ENCODE measurements around the gene SELENOO.

The SELENOO gene

GRCh38 chr22:50185375-50186087 lies 15.3 kb upstream of the SELENOO start, which contains the start of gene TRABD:
Gene TRABD, plus strand, starts transcription at chr22:50185913. Its CDS starts 7,148 bp downstream, at chr22:50193061.
- peak; percentile 92 for DNase-seq (ENCODE audit: low spot score)

DNA sequence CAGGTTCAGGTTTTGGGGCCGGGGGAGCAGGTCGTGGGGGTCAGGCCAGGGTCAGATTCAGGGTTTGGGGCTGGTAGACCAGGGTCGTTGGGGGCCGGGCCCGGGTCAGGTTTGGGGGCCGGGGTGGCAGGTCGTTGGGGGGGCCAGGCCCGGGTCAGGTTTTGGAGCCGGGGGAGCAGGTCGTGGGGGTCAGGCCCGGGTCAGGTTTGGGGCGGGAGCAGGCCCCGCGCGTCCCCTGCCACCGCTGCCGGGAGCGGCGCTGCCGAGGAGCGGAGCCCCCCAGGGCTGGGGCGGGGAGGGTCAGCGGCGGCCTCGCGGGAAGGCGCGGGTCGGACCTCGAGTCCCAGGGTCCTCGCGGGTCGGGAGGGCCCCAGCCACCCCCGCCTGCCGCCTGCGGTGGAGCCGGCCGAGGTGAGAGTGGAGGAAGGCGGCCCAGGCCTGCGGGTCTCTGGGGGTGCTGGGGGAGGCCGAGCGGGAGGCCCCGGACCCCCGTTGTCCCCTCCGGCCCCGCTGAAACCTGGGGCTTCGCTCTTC lies 14.6 kb upstream of the SELENOO start:
- DNase-seq (ENCODE audit: low spot score): no peak

DNA sequence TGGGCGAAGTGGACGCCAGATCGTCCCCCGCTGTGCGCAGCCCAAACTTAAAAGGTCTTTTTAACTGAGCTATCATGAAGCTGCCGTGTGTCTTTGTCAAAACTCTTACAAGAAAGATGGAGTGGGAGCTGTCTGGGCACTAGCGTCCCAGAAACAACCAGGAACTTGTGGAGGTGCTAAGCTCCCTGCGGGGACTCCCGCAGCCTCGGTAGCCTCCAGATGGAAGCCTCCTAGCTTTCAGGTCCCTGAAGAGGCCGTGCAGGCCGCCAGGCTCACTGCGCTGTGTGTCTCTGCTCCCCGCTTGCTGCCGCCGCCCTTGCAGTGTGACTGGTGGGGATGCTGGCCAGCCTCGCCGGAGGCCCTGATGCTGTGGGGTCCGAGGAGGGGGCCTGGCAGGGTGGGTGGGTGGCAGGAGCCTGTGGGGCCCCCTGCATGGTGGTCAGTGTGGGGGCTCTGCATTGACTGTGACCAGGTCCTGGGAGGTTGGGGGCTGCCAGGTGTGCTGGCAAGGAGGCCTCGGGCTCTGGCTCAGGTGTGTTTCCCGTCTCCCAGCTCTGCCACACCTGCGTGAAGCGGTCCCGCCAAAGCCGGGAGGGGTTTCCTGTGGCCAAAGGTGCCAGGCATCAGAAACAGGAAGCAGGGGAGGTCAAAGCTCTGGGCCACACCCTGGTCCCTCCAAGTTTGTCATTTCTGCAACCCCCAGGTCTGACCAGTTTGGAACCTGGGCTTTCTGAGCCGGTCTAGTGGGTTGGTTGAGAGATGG lies 13.9 kb upstream of the SELENOO start:
- peak; percentile 42 for DNase-seq (ENCODE audit: low spot score)

GRCh38 chr22:50188356-50188755 lies 12.5 kb upstream of the SELENOO start:
- DNase-seq (ENCODE audit: low spot score): no peak

GRCh38 chr22:50189184-50189848 lies 11.5 kb upstream of the SELENOO start:
- no peak for DNase-seq (ENCODE audit: low spot score)

- DNase-seq (ENCODE audit: low spot score): no peak
Measured at GRCh38 chr22:50189849-50190181, 11.0 kb upstream of the SELENOO start.

- no peak for DNase-seq (ENCODE audit: low spot score)
Measured at GRCh38 chr22:50190182-50190940, 10.4 kb upstream of the SELENOO start.

DNA sequence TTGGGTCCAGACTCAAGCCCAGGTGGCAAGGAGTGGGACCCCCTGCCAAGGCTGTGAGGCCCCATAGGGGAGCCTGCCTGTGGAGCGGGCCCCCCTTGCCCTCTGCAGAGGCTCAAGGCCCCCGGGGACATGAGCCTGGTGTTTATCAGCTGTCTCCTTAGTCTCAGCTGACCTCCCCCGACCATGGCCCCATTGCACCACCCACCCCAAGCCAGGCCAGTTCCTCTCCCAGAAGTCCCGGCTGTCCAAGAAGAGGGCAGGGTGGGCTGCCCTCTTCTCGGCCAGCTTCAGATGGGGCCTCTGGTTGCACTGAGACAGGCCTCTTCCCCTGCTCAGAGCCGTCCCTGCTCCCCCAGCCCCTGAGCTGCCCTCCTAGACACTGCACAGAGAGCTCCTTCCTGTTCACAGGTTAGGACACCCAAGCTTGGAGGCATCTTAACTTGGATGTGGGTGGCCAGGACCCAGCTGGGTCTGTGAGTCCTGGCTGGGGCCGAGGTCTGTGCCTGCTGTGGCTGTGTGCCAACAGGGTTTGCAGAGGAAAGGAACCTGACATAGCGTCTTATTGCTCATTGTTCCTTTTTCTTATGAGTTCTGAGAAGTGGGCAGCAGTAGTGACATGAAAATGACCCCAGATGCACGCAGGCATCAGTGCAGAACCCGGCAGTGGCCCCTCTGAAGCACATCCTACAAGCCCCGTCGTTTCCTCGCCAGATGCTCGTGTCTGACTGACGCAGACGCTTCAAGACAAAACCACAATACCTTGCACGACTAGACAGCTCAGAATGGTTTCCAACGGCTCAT lies 9.7 kb upstream of the SELENOO start:
- no peak for DNase-seq (ENCODE audit: low spot score)

DNA sequence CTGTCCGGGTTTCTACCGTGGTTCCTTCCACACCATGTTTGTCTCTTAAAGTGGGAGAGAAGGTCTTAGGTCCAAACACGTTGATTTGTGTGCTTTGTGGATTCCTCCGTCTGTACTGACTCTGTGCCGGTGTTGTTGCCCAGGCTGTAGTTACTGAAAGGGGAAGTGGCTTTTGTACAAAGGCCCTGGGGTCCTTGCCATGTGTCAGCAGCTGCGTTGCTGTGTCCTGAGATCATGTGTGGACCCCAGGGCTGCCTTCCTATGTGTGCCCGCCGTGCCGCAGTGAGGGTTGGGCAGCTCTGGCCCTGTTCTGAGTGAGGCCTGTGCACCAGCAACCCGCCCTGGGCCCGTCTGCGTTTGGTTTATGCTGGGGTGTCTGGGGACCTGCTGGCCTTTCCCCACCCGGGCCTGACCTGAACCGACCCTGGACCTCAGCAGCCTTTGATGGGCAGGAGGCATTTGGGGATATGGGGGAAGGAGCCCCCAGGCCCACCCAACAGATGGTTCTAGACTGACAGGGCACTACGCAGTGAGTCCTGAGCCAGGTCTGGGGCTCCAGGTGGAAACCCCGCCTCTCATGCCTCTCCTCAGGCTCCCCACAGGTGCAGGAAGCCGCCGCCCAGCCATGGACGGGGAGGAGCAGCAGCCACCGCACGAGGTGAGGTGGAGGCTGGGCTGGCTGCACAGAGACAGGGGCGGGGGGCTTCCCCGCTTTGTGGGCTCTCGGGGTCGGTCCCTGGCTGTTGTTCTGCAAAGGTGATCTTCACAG lies 8.2 kb upstream of the SELENOO start:
- no peak for DNase-seq (ENCODE audit: low spot score)

- no peak for DNase-seq (ENCODE audit: low spot score)
Measured at GRCh38 chr22:50193621-50194020, 7.2 kb upstream of the SELENOO start.

DNA sequence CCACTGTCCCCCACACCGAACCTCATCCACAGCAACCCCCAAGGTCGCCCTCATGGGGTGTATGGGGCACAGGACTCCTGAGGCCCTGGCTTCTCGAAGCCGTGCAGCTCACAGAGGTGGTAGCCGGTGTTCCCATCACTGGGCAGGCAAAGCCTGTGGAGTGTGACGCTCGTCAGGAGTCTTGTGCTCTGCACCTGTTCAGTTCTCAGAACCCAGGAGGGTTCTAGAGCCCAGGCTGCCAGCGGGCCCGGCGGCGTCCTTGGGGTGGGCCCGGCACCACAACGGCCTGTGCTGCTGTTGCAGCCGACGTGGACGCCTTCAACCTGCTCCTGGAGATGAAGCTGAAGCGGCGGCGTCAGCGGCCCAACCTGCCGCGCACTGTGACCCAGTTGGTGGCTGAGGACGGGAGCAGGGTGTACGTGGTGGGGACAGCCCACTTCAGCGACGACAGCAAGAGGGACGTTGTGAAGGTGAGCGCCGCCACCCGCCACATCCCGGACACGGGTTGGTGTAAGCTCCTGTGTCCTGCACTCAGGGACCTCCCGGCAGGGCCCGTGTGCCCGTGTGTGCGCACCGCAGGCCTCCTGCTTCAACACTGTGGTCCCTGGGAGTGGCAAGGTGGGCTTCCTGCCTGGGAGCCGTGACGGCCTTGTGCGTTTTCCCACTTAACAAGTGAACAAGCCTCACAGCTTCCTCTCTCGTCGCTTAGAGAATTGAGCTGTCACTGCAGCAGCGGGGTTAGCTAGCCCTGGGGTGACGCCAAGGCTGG lies 6.6 kb upstream of the SELENOO start:
- DNase-seq (ENCODE audit: low spot score): no peak

GRCh38 chr22:50196256-50196655 lies 4.6 kb upstream of the SELENOO start:
- no peak for DNase-seq (ENCODE audit: low spot score)

DNA sequence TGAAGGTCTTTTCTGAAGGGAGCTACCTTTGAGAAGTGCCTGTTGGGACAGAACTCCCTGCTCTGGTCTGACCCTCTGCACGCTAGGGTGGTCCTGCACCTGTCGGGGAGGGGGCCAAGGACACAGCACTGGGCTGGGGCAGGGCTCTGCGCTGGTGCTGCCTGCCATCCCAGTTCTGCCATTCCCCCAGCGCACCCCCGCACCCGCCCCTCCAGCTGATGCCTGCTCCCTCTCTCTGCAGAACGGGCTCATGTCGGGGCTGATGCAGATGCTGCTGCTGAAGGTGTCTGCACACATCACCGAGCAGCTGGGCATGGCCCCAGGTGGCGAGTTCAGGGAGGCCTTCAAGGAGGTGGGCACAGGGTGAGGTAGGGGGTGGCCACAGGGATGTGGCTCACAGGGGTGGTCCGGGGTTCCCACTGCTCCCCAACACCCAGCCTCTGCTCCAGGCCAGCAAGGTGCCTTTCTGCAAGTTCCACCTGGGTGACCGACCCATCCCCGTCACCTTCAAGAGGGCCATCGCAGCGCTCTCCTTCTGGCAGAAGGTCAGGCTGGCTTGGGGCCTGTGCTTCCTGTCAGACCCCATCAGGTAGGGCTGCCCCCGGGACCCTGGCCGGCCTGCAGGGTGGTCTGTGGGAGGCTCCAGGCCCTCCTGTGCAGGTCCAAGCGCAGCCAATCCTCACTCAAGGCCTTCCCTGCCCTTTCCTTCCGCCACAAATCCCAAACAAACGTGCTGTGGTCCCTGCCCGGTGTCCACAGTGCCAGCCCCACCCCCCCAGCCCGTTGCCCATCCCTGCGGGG lies 3.6 kb upstream of the SELENOO start:
- no peak for DNase-seq (ENCODE audit: low spot score)

DNA sequence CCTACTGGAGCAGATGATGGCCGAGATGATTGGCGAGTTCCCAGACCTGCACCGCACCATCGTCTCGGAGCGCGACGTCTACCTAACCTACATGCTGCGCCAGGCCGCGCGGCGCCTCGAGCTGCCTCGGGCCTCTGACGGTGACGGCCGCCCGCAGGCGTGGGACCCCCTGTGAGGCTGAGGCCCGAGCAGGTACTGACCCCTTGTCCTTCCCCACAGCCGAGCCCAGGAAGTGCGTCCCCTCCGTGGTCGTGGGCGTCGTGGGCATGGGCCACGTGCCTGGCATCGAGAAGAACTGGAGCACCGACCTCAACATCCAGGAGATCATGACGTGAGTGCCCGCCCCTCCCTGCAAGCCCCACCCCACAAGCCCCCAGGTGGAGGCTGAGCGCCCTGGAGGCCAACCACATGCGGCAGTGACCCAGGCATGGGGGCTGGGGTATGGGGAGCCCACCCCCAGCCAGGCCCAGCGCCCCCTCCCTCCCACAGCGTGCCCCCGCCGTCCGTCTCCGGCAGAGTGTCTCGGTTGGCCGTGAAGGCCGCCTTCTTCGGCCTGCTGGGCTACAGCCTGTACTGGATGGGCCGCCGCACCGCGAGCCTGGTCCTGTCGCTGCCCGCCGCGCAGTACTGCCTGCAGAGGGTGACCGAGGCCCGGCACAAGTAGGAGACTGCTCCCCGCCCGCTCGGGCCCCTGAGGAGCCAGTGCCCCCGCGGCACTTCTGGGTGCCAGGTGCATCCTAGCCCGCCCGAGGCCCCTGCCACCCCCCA lies 2.8 kb upstream of the SELENOO start:
- no peak for DNase-seq (ENCODE audit: low spot score)

DNA sequence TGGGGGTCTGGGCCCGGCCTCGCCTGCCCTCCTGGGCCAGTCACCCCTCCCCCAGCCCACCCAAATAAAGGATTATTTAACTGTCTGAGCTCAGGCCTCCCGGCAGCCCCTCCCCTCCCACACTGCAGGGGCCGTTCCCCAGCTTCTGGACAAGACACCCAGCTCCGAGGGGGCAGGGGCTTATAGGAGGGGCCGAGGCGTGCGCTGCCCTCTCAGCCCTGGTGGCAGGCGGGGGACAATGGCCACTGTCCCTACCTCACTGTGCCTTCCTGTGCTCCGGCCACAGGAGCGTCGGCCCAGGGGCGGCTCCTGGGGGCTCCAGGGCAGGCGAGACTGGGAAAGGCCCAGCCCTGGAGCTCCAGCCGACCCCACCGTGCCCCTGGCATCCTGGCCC lies 2.2 kb upstream of the SELENOO start:
- DNase-seq (ENCODE audit: low spot score): no peak

- DNase-seq (ENCODE audit: low spot score): no peak
Measured at GRCh38 chr22:50199251-50199721, 1.5 kb upstream of the SELENOO start.

DNA sequence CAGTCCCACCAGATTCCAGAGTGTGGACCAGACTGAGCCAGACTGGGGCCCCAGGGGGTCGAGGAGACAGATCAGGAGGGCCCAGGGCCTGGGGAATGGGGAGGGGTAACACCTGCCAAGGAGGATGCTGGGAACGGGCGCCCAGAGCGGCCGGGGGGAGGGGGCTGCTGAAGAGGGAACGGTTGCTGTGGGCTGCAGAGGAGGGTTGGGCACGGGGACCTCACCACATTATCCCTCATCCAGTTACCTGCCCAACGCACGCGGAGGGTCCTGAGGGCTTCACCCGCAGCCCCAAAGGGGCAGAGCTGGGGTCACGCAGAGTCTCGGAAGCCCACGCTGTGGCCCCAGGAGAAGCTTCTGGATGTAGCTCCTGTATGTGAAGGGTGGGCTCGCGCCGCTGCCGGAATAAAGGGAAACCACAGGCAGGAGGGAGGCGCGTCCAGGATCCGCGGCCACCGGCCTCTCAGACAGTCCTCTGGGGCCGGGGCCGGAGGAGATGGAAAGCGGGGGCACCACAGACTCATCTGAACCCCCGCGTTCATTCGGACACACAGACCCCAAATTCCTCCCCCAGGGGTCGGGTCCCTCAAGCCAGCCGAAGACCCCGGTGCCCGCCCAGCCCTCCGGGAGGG lies 866 bp upstream of the SELENOO start:
- DNase-seq (ENCODE audit: low spot score): no peak
